Fibroblast of pulmonary artery (primary cell): ENCODE data around the gene RAMAC.
"Not testable (repeated sequence)": the region's sequence is repeated elsewhere in the genome, so short reads cannot be mapped to it uniquely, and the experiment has no call there.

ENCODE experiments used
- DNase-seq: peaks from one replicate; pipeline ENCODE4 v3.0.0-alpha.2; 2010; ENCODE audit warnings: low read depth
- H3K4me3 ChIP-seq: replicated peaks from 2 replicates; pipeline ENCODE4 v1.5.1; 2011; ENCODE audit warnings: low read depth, mild to moderate bottlenecking, control low read depth, low read length, moderate library complexity
- TF ChIP-seq, protein P1 (sequence below): IDR thresholded peaks from 2 replicates; pipeline ENCODE4 v1.5.1; 2011; ENCODE audit warnings: mild to moderate bottlenecking, control low read depth, low read length, inconsistent platforms; ENCODE audit errors: missing control alignments

Gene RAMAC

DNA sequence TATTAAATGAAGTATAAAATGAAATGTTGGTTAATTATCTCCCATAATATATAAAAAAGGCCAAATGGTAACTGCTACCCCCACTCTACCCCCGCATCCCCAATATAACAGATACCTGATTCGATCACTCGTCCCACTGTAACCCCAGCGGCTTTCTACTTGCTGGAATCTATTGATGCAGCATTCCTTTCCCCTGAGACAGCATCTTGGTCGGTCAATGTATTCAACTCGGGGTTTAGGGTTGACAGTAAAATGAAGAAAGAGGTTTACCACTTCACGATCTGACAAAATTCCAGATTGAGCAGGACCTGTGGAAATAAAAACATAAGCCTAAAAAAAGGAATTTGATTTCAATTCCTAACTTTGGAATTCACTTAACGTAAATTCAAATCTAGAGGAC is 44.0 kb downstream of the RAMAC start:
- TF ChIP-seq, protein P1, sequence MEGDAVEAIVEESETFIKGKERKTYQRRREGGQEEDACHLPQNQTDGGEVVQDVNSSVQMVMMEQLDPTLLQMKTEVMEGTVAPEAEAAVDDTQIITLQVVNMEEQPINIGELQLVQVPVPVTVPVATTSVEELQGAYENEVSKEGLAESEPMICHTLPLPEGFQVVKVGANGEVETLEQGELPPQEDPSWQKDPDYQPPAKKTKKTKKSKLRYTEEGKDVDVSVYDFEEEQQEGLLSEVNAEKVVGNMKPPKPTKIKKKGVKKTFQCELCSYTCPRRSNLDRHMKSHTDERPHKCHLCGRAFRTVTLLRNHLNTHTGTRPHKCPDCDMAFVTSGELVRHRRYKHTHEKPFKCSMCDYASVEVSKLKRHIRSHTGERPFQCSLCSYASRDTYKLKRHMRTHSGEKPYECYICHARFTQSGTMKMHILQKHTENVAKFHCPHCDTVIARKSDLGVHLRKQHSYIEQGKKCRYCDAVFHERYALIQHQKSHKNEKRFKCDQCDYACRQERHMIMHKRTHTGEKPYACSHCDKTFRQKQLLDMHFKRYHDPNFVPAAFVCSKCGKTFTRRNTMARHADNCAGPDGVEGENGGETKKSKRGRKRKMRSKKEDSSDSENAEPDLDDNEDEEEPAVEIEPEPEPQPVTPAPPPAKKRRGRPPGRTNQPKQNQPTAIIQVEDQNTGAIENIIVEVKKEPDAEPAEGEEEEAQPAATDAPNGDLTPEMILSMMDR: no peak
- DNase-seq: peak; percentile 34
- no peak overlapping the region for H3K4me3 ChIP-seq

DNA sequence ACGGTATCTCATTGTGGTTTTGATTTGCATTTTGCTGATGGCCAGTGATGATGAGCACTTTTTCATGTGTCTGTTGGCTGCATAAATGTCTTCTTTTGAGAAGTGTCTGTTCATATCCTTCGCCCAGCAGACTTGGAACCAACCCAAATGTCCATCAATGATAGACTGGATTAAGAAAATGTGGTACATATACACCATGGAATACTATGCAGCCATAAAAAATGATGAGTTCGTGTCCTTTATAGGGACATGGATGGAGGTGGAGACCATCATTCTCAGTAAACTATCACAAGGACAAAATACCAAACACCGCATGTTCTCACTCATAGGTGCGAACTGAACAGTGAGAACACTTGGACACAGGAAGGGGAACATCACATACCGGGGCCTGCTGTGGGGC is 45.2 kb downstream of the RAMAC start:
- H3K4me3 ChIP-seq, DNase-seq: not testable (repeated sequence)

DNA sequence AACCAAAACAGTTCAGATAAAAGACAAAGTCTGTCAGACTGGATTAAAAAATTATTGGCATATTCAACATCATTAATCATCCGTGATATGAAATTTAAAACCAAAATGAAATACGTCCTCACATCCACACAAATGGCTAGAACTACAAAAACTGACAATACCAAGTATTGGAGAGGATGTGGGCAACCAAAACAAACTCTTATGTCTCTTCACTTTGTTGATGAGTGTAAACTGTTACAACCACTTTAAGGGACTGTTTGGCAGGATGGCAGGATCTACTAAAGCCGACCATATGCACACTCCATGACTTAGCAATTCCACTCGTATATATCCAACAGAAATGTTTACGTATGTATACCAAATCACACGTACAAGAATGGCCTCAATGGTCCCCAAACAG is 50.2 kb downstream of the RAMAC start:
- no peak for DNase-seq
- TF ChIP-seq, protein P1: no peak
- no peak overlapping the region for H3K4me3 ChIP-seq

DNA sequence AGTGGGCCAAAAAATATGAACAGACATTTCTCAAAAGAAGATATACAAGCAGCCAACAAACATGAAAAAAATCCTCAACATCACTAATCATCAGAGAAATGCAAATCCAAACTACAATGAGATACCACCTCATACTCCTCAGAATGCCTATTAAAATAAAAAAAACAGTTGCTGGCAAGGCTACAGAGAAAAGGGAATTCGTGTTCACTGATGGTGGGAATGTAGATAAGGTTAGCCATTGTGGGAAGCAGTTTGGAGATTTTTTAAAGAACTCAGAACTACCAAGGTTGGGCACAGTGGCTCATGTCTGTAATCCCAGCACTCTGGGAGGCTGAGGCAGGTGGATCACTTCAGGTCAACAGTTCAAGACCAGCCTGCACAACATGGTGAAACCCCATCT is 53.2 kb downstream of the RAMAC start:
- TF ChIP-seq, protein P1: no peak
- no peak overlapping the region for H3K4me3 ChIP-seq
- DNase-seq: no peak
